GM21737 (cell line): ENCODE data around the gene FGF10.

Experiments
- ATAC-seq: cut with Tn5 transposase; IDR thresholded peaks from one replicate; pipeline ENCODE4 v1.9.1; 2021; ENCODE audit warnings: mild to moderate bottlenecking, moderate library complexity; ENCODE audit not compliant: unreplicated experiment

The FGF10 gene

GRCh38 chr5:44389090-44389822 lies at the start of gene FGF10:
Gene FGF10 (minus strand): TSS chr5:44389420. CDS start chr5:44388682, 738 bp downstream.
- ATAC-seq, result no peak

- no peak for ATAC-seq
These were observed 37.7 kb upstream of the FGF10 start for GRCh38 chr5:44426944-44427343.

GRCh38 chr5:44412286-44412685 lies 23.1 kb upstream of the FGF10 start:
- ATAC-seq, result no peak

- ATAC-seq, result no peak
These were observed 12.9 kb upstream of the FGF10 start for GRCh38 chr5:44402084-44402483.

- no peak for ATAC-seq
These were observed 12.4 kb upstream of the FGF10 start for GRCh38 chr5:44401611-44402010.

- ATAC-seq, result no peak
These were observed 9.2 kb upstream of the FGF10 start for GRCh38 chr5:44398382-44398781.

GRCh38 chr5:44396312-44396711 lies 7.1 kb upstream of the FGF10 start:
- ATAC-seq, result no peak

GRCh38 chr5:44390351-44390750 lies 1.1 kb upstream of the FGF10 start:
- no peak for ATAC-seq

GRCh38 chr5:44389823-44390143 lies 563 bp upstream of the FGF10 start:
- no peak for ATAC-seq

- no peak for ATAC-seq
These were observed 715 bp downstream of the FGF10 start for GRCh38 chr5:44388321-44389089.

- no peak for ATAC-seq
These were observed 1.3 kb downstream of the FGF10 start for GRCh38 chr5:44387921-44388320.

- no peak for ATAC-seq
These were observed 1.8 kb downstream of the FGF10 start for GRCh38 chr5:44387406-44387805.

- ATAC-seq, result no peak
These were observed 3.8 kb downstream of the FGF10 start for GRCh38 chr5:44385291-44385900.

GRCh38 chr5:44384816-44385215 lies 4.4 kb downstream of the FGF10 start:
- ATAC-seq, result no peak

GRCh38 chr5:44382894-44383293 lies 6.3 kb downstream of the FGF10 start:
- no peak for ATAC-seq

GRCh38 chr5:44377057-44377456 lies 12.2 kb downstream of the FGF10 start:
- no peak for ATAC-seq

GRCh38 chr5:44372028-44372427 lies 17.2 kb downstream of the FGF10 start:
- ATAC-seq, result no peak

GRCh38 chr5:44367203-44367602 lies 22.0 kb downstream of the FGF10 start:
- ATAC-seq, result no peak

- no peak for ATAC-seq
These were observed 23.9 kb downstream of the FGF10 start for GRCh38 chr5:44365345-44365744.

GRCh38 chr5:44364097-44364496 lies 25.1 kb downstream of the FGF10 start:
- ATAC-seq, result no peak

GRCh38 chr5:44361342-44362001 lies 27.7 kb downstream of the FGF10 start:
- no peak for ATAC-seq

GRCh38 chr5:44360919-44361318 lies 28.3 kb downstream of the FGF10 start:
- ATAC-seq, result no peak
